CD1c-positive myeloid dendritic cell (primary cell): ENCODE data around the gene APOL6.
"Not testable (repeated sequence)": the region's sequence is repeated elsewhere in the genome, so short reads cannot be mapped to it uniquely, and the experiment has no call there.

Experiments used
- DNase-seq: peaks from one replicate; pipeline ENCODE4 v3.0.0-alpha.2; 2016; ENCODE audit errors: extremely low spot score

Gene APOL6

DNA sequence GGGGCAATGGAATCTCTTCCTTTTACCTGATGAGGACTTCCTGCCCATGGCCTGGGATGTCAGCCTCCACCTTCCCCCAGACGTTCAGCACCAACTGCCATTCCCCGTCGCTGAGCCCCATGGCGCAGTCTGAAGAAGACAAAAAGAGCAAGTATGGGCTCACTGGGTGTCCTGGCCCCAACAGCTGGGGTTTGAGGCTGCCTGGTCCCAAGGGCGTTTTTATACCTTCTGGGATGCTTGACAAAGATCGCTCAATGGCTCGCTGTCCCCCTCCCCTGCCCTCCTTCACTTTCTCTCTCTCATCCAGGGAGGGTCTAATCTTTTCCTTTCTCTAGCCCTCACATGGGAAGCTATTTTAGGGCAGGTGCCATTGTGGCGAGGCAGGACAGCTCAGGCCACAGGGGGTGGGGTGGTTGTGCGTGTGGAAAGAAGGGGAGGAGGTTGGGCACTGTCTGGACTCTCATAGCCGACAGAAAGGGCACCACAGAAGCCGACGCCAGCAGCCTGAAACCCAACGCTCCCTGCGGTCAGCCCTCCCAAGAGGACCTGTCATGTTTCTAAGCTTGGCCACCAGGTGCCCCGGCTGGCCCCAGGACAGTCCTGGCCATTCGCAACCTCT lies 31.0 kb upstream of the APOL6 start, which contains the start of gene MB:
TSS of gene MB (minus strand) at position 193 of the 619 bp plus-strand sequence. CDS start at position 121, 72 bp downstream.
- DNase-seq, result no peak

DNA sequence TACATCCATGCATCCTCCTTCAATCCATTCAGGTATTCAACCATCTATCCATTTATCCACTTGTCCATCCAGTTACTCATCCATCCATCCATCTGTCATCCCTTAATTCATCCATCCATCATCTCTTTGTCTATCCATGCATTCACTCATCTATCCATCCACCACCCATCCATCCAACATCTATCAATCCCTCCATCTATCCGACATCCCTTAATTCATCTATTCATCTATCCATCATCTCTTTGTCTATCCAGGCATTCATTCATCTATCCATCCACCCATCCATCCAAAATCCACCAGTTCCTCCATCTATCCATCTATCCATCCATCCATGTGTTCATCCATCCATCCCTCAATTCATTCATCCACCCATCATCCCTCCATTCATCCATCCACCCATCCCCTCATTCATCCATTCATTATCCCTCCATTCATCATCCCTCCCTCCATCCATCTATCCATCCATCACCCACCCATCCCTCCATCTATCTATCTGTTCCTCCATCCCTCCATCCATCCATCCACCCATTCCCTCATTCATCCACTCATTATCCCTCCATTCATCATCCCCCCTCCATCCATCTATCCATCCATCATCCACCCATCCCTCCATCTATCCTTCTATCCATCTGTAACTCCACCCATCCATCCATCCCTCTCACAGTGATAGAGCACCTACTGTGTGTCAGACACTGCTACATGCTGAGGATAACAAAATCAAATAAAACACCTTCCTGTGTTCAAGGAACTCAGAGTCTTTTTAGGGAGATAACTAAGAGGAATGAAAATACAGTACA lies 29.6 kb upstream of the APOL6 start:
- DNase-seq, result no peak

DNA sequence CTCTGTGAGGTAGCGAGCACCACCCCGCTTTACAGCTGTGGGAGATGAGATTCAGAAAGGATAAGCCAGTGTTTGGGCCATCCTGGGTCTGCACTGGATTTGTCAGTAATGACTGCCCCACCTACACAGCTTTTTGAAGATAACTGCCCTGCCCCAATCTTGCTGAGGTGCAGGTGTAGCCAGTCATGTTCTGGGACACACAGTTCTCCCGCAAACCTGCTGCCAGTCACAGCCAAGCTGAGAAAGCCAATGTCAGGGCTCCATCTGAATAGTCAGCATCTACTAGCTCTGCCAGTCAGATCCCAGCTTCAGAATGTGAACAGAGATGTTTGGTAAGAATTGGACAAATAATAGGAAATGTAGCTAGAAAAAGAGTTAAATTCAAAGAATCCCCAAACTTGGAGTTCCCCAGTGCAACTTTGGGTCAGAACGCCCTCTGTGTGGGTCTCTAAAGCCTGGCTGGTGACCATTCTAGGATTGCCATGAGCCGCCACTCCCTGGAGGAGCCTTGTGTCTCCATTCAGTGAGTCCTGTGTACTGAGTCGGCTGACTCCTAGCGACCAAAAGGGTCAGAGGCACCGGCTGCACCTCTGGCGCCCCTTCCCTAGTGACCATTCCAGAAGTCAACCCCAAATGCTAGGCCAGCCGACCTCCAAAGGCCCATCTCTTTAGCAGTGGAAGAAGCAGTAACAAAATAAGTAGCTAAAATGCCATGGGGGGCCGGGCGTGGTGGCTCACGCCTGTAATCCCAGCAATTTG lies 28.7 kb upstream of the APOL6 start:
- DNase-seq, result no peak

DNA sequence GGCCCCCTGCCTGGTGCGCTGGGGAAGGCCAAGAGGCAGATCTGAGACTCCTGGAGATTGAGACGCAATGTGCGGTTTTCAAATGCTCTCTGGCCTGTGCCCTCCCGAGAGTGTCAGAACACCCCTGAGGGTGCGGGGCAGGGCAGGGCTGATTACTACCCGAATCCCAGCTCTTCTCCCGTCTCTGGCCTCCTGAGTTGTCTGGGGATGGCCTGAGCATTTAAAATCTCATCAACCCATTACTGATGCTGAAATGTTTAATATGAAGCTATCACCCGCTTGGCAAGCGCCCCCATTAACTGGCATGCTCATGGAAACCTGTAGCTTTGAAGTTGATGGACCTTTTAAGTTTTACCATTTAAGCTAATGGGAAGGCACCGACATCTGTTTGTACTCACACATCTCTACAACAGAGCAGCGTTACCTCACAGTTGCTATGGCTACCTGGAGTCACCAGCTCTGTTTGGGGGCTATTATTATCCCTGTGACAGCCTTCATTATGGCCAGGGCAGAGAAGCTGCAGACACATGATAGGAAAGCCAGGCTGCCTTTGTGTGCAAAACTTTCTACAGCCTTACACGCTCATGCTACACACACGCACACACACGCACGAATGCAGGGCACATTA lies 27.5 kb upstream of the APOL6 start:
- DNase-seq, result no peak

DNA sequence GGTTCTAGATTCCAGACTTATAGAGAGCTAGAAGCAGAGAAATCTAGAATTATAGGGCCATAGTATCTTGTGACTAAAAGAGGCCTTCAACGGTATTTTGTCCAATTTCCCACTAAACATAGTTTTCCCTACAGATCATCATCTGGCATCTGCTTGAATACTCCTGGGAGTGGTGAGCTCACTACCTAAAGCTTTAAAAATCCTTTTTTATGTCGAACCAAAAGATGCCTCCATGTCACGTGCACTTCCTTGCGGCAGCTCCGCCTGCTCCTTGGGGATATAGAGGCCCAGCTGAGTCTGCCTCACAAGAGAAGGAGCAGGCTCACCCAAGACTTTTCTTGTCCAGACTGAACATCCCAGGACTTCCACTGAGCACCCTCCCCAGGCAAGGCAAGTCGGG lies 26.8 kb upstream of the APOL6 start:
- DNase-seq, result no peak

DNA sequence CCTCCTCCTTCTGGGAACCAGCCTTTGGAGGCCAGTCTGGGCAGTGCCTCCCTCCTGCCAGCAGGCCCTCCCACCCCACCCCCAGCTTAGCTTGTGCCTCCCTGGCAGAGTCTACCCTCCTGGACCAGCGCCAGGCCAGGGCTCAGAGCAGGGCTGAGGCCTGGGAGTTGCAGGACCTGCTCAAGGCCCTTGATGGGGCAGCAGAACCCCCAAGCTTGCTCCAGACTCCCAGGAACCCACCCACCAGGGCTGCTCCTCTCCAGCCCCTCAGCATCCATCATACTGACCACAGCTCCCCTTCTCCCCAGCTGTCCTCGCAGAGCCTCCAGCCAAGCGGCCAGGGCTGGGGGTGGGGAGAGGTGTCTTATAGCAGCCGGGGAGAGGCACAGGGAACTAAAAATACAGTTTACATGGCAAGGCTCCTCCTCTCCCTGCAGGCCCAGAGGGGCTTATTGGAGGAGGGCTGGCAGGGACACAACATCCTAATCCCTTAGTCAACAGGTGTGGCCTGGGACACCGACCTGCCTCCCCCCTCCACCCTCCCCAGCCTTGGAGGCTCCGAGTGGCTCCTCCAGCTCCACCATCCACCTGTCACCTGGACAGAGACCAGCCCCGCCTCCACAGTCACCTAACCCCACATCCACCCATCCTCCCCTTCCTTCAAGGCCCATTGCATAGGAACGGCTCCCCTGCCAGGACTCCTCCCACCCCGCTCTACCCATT lies 25.9 kb upstream of the APOL6 start:
- no peak for DNase-seq

DNA sequence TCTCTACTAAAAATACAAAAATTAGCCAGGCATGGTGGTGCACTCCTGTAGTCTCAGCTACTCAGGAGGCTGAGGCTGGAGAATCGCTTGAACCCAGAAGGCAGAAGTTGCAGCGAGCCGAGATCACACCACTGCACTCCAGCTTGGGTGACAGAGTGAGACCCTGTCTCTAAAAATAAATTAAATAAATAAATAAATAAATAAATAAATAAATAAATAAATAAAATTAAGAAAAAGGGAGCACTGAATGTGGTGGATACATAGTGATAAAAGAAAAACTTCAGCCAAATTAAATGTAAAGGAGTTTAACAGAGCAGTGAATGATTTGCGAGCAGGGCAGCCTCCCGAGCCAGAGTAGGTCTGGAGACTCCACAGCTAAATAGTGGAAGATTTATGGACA lies 24.4 kb upstream of the APOL6 start:
- DNase-seq, result not testable (repeated sequence)

DNA sequence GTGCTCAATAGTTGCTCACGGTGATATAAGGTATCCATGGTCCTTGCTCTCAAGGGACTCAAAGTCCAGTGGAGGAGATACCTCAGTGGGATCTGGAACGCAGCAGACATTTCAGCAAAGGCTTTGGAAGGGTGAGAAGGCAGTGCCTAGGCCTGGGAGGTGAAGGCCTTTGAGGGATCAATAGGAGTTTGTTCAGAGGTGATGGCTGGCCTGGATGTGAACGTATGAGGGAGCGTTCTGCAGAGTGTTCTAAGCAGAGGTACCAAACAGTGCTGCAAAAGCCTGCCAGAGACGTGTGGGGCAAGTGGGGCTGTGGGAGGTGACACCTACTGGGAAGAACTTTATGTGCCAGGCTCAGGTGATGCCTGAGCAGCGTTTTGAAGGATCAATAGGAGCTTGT lies 23.7 kb upstream of the APOL6 start:
- DNase-seq, result no peak

DNA sequence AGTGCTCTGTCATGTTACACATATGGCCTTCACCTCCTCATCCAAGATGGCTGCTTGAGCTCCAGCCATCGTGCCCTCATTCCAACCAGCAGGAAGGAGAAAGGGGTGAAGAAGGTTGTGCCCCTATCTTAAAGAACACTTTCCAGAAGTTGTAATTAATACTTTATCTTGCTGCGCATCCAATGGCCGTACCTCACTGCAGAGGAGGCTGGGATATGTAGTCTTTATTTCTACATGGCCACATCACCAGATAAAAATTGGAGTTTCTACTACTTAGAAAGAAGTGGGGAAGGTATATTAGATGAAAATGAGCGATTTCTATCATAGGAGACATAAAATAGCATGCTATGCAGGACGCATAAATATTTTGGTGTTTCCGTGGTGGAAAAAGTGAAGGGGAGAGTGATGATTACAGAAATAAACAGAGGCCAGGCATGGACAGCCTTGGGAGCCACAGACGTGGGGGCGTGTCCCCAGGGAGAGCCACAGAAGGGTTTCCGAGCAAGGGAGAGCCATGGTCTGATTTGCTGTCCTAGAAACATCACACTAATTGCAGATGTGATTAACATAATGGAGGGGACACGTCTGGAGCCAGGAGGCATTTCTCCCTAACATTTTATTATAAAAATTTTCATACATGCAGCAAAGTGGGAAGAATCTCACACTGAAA lies 22.3 kb upstream of the APOL6 start:
- no peak for DNase-seq

DNA sequence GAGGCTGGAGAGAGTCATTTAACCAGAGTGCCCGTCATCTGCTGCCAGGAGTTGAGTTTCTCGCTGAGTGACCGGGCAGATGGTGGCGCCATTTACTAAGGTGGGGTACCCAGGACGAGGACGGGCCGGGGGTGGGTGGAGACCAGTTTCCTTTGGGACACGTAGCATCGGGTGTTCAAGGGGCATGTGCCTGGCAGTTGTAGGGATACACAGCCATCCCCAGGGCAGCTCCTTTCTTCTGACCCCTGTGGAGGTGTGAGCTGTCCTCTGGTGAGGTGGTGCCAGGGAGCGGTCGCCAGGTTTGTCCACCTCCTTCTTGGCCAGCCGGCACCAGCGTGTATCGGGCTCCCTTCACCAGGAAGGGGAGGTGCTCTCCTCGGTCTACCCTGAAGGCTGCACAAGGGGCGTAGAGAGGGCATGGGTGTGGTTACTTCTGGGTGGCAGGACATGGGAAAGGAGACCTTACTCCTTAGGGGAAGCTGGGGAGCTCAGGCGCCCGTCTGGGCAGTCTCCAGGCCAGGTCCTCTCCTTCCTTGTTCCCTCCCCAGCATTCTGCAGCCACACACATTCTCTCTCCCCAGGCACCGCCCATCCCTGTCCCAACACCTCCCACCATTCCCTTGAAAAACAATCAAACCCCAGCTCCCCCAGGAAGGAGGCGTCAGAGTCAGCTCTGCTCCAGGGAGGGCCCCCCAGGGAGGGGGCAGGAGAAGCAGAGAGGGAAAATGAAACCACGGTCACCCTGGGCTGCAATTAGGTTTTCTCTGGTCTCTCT lies 20.8 kb upstream of the APOL6 start:
- DNase-seq, result peak; percentile 46

DNA sequence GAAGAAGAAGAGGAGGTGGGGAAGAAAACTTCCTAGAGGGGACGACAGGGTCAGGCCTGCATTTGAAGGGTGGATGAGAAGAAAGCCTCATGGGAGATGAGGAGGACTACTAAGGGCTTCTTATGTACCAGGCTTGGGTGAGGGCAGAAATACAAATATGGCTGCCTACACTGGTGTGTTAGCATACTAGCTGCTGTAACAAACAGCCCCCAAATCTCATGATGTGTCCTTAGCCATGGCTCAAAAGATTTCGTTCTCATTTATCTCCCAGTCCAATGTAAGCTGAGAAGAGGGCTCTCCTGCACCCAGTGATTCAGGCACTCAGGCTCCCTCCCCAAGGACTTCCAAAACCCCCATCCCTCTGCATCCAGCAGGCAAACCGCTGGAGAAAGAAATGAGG lies 19.5 kb upstream of the APOL6 start:
- DNase-seq, result no peak

DNA sequence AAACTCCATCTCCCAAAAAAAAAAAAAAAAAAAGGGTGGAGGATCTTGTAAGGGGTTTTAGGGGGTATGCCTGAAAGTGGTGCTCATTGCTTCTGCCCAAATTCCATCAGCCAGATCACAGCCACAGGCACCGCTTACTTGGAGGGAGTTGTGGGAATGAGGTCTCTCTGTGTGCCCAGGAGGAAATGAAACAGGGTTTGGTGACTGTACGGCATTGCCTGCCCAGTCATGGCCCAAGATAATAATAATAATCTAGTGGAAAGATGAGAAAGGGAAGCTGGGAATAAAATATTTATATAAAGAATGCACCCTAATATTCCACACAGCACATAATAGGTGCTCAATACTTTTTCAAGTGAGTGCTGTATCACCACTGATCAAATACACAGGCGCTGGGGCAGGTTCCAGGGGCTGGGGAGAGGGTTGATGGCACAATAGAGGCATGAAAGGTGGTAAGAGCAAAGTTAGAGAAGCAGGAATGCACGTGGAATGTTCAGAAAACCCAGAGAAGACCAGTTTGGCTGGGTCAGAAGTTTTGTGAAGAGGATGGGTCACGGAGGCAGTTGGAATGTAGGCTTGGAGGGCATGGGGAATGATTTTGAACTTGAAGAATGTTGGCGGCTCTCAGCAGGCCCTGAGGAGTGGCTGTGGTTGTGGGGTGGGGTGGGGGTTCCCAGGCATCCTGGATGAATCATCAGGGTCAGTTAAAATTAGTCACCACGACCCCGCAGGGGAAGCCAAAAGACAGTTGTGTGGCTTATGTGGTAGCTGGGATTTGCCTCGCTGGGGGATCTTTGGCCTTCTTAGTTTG lies 18.6 kb upstream of the APOL6 start:
- peak; percentile 50 for DNase-seq

DNA sequence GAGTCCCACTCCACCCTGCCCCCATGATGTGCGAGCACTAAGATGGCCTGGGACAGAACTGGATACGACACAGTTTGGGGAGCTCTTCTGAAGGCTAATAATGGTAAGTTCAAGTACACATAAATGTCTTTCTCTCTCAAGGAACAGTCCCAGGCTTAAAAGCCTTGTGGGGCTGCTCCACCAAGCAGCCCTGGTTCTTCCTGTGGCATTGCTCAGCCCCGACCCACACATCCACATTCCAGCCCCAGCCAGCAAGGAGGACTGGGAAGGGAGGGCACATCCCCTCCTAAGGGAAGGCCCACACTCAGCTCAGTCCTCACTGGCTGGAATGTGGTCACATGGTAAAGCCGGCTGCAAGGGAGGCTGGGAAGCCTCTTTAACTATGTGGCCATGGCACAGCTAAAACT lies 17.9 kb upstream of the APOL6 start:
- no peak for DNase-seq

DNA sequence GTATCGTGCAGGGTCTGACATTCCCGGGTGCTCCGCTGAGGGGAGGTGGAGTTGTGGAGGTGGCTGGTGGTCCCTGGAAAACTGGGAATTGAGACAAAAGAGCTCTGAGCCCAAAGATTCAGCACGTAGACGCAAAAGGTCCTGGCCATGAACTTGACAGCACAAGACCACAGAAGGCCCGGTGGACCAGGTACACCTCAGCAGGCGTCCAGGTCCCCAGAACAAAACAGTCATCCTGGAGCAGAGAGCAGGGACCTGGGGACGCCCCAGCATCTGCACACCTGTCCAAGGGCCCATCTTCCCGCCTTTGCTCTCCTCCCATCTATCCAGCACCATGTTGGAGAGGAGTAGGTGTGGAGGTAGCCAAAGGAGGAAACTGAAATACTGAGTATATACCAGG lies 17.4 kb upstream of the APOL6 start:
- no peak for DNase-seq

DNA sequence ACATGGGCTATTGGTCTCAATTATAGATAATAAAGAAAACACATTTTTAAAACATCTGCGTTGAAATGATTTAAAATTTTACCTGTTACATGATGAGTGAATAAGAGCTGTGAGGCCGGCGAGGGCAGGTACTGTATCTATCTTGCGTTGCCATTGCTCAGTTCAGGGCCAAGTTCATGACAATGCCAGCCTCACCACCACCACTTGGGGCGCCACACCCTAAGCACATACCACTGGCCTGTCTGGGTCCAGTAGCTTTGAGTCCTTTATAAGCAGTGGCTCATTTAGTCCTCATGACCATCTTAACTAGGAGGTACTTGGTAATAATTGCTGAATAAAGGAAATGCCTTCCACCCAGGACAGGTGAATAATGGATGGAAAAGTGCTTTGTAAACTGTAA lies 16.6 kb upstream of the APOL6 start:
- DNase-seq, result peak; percentile 43

DNA sequence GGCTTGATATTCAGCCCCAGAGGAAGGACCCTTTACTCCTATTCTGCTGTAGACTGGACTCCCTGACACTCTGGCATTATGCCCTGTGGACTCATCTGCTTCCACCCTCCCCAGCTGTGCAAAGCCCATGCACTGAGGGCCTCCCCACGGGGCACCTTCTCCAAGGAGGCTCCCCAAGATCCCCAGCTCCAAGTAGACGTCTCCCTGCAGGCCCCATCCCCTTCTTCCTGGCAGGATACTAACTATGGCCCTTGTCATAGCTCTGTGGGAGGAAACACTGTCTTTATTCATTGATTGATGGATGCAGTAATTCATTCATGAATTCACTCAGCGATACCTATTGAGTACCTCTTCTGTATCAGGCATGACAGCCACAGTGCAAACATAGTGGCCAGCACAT lies 15.3 kb upstream of the APOL6 start:
- no peak for DNase-seq

DNA sequence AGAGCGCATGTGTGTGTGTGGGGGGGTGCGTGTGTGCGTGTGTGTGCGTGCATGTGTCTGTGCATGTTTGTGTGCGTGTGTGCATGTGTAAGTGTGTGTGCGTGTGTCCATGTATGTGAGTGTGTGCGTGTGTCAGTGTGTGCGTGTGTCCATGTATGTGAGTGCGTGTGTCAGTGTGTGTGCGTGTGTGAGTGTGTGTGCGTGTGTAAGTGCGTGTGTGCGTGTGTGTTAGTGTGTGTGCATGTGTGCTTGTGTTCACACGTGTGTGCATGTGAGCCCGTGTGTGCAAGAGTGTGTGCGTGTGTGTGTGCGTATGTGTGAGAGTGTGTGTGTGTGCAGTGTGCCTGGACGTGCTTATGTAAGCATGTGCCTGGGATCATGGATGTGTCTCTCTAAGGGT lies 14.7 kb upstream of the APOL6 start:
- no peak for DNase-seq

DNA sequence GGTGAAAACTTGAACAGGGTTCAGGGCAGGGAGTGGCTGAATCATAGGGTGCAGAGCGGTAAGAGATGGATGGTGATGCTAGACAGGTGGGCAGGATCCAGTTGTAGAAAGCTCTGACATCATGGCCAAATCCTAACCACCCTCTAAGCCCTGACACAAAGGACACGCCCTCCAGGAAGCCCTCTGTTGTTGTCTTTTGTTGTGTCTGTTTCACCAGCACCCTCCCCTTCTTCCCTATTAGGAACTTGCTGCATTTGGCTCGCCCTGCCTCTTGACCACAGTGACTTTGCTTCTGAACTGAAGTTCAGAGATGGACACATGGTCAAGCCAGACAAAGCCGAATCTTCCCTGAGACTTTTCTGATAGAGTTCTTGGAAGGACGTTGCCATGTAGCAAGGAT lies 14.2 kb upstream of the APOL6 start:
- peak; percentile 18 for DNase-seq

DNA sequence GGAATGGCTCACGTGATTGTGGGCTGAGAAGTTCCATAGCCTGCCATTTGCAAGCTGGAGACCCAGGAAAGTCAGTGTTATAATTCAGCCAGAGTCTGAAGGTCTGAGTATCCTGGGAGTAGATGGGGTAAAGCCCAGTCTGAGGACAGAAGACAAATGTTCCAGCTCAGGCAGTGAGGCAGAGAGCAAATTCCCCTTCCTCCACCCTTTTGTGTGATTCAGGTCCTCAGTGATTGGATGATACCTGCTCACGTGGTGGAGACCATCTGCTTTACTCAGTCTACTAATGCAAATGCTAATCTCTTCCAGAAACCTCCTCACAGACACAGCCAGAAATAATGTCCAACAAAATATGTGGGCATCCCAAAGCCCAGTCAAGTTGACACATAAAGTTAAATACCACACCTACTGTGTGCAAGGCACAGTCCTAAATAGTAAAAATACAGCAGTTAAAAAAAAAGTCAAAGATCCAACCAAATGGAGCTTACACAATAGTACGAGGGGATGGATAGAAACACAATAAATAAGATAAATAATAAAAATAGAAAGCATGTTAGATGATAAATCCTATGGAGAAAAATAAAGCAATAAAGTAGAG lies 13.2 kb upstream of the APOL6 start:
- no peak for DNase-seq
